ENCODE results near the gene KIF25.

- TF ChIP-seq POLR2A (IDR thresholded peaks at IDR 0.05) (no peak), CTCF (IDR thresholded peaks at IDR 0.05) (no peak), EP300 (IDR thresholded peaks at IDR 0.05) (no peak)
These were observed 25.2 kb downstream of the KIF25 start for GRCh38 chr6:168022488-168023321.

All from ovary (tissue), 3 donors.